ENCODE results near the gene ZMAT5.
A peak's percentile ranks its signal among the peaks of the same experiment; 100 is the strongest.

Gene ZMAT5

GRCh38 chr22:29733362-29734201 is 33.2 kb downstream of the ZMAT5 start:
- no peak for TF ChIP-seq CTCF (IDR thresholded peaks at IDR 0.05; ENCODE audit: insufficient read depth, low read depth, low read length, missing control alignments)
- peak; percentile 29 for DNase-seq (ENCODE audit: low read depth)
- H3K4me3 ChIP-seq (ENCODE audit: low read depth, low read length) = no peak overlapping the region

DNA sequence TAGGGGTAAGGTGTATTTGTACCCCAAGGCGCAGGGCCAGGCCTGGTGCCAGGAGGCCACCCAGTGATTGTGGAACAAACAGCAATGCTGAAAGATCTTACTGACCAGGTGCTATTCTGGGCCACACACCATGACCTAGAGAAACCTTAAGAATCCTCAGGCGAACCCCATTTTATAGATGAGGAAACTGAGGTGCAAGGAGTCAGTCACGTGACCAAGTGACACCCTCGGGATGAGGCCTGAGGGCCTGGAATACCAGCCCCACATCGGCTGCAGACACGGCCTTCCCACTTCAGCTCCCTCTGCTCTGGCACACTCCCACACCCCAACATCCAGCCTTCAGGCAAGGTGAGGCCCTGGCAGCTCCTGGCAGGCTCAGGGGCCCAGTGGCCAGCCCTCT is 33.9 kb downstream of the ZMAT5 start:
- DNase-seq (ENCODE audit: low read depth) = no peak
- no peak overlapping the region for H3K4me3 ChIP-seq (ENCODE audit: low read depth, low read length)
- TF ChIP-seq CTCF (IDR thresholded peaks at IDR 0.05; ENCODE audit: insufficient read depth, low read depth, low read length, missing control alignments) = no peak

GRCh38 chr22:29731058-29731850 is 35.6 kb downstream of the ZMAT5 start:
- no peak overlapping the region for H3K4me3 ChIP-seq (ENCODE audit: low read depth, low read length)
- TF ChIP-seq CTCF (IDR thresholded peaks at IDR 0.05; ENCODE audit: insufficient read depth, low read depth, low read length, missing control alignments) = no peak
- DNase-seq (ENCODE audit: low read depth) = no peak

DNA sequence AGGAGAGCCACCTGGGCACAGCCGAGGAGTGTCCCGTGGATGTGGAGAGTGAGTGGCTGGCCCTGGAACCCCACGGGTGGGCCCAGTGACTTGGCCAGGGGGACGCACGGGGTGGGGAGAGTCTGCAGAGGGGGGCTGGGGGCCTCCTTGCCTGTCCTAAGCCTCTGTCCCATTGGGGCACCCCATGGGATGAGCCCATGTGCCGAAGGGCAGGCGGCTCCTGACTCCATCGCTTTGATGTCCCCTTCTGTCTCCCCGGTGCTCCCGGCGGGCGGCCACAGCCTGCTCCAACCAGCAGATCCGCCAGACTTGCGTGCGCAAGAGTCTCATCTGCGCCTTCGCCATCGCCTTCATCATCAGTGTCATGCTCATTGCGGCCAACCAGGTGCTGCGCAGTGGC is 37.6 kb downstream of the ZMAT5 start:
- no peak for TF ChIP-seq CTCF (IDR thresholded peaks at IDR 0.05; ENCODE audit: insufficient read depth, low read depth, low read length, missing control alignments)
- H3K4me3 ChIP-seq (ENCODE audit: low read depth, low read length) = no peak overlapping the region
- no peak for DNase-seq (ENCODE audit: low read depth)

DNA sequence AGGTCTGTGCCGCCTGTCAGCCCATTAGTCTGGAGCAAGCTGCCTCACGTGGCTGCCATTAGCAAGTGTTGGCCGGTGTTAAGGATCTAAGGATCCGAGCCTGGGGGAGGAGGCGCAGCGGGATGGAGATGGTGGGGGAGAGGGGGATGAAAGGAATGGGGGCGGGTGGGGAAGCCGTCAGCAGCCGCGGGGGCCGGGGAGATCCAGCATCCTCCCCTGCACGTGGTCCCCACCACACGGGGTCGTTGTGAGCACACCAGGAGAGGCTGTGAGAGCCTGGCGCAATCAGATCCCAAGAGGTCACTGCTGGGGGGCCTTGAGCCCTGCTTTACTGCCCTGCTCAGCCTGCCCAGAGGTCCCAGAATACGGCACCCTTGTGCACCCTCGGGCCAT is 39.7 kb downstream of the ZMAT5 start:
- H3K4me3 ChIP-seq (ENCODE audit: low read depth, low read length) = no peak overlapping the region
- TF ChIP-seq CTCF (IDR thresholded peaks at IDR 0.05; ENCODE audit: insufficient read depth, low read depth, low read length, missing control alignments) = peak; percentile 50
- peak; percentile 20 for DNase-seq (ENCODE audit: low read depth)

DNA sequence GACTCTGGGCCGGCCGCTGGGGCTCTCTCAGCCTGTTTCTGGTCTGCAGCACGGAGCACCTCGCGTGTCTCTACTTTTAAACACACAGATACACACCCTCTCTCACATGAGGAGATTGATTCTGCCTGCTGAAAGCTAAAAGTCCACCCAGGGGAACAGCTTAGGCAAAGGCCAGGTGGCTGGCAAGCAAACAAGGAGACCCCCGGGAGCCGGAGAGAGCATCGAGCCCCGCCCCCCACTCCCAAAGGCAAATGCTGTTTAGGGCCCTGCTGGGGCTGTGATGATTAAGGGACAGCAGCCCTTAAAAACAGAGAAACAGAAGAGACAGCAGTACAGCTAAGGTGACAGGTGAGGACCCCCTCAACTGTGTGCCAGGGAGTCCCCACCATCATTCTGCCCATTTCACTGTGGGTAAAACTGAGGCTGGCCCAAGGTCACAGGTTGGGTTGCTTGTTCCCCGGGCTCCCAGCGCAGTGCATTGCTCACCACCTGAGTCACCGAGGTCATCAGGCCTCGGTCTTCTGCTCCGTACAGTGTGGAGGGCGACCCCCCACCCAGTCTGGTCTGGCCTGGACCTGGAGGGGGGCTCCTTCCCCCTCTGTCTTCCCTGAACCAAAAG is 40.2 kb downstream of the ZMAT5 start:
- H3K4me3 ChIP-seq (ENCODE audit: low read depth, low read length) = no peak overlapping the region
- DNase-seq (ENCODE audit: low read depth) = no peak
- TF ChIP-seq CTCF (IDR thresholded peaks at IDR 0.05; ENCODE audit: insufficient read depth, low read depth, low read length, missing control alignments) = no peak
